GM12878 (cell line): ENCODE measurements around the gene NFATC3. TPM values are rescaled to one million over a fixed set of nuclear protein-coding genes. Genes with fewer than 3 reads are reported as not detected.
A peak's percentile ranks its signal among the peaks of the same experiment; 100 is the strongest.

ENCODE experiments used
- ATAC-seq: fragments of 200-7000 bp; cut with Tn5 transposase; 3 replicates; pipeline ENCODE4 v1.9.1; 2020; ENCODE audit warnings: mild to moderate bottlenecking, moderate library complexity
- BruUV-seq: library from RNA; stranded (reverse); fragments of 400-500 nt; replicated peaks from 2 replicates; lab custom pipeline; 2021; lab: Mats Ljungman, UMichigan
- CTCF ChIA-PET: fragments of 300-600 bp; sonication (Branson Sonifier 250); formaldehyde crosslinking; extraction: SDS; loops from one replicate; lab custom pipeline; 2021; ENCODE audit warnings: inconsistent platforms; lab: Yijun Ruan, JAX
- POLR2A ChIA-PET: fragments of 350-600 bp; formaldehyde crosslinking; extraction: SDS; loops from one replicate; lab custom pipeline; 2021; ENCODE audit warnings: inconsistent platforms; lab: Charles Lee
- RAD21 ChIA-PET: fragments of 300-600 bp; sonication (Branson Sonifier 250); formaldehyde crosslinking; loops from one replicate; lab custom pipeline; 2023; ENCODE audit warnings: antibody characterized with exemption; ENCODE audit not compliant: unreplicated experiment; lab: Charles Lee
- SMC1A ChIA-PET: fragments of 300-600 bp; sonication (Branson Sonifier 250); formaldehyde crosslinking; loops from one replicate; lab custom pipeline; 2023; ENCODE audit not compliant: unreplicated experiment, uncharacterized antibody; lab: Charles Lee
- DNase-seq: peaks from one replicate; pipeline ENCODE4 v3.0.0-alpha.2; 2011; ENCODE audit warnings: low read depth, low spot score
- FAIRE-seq: peaks from 3 replicates; lab custom pipeline; 2011; peaks lifted over from hg19 to GRCh38; lab: Jason Lieb, UNC
- H2AFZ ChIP-seq: 2 replicates; pipeline ENCODE4 v1.6.0; 2011; ENCODE audit warnings: low read depth, low read length, control low read depth; ENCODE audit not compliant: control insufficient read depth
- H3K27ac ChIP-seq: 2 replicates; pipeline ENCODE4 v1.5.1; 2011; ENCODE audit warnings: control low read depth; ENCODE audit not compliant: control insufficient read depth, insufficient read depth
- H3K27me3 ChIP-seq, 2 experiments: replicated peaks in 1 of 2; 2 replicates each; pipeline versions ENCODE4 v1.6.0 to v1.6.1; 2011; ENCODE audit warnings: low read length in 1 of 2; ENCODE audit not compliant: control insufficient read depth in 2 of 2, insufficient read depth in 2 of 2
- H3K36me3 ChIP-seq, 2 experiments: 2 replicates each; pipeline ENCODE4 v1.5.1; 2011; ENCODE audit warnings: low read length in 1 of 2; ENCODE audit not compliant: control insufficient read depth in 2 of 2, insufficient read depth in 2 of 2
- H3K4me1 ChIP-seq: 2 replicates; pipeline ENCODE4 v1.6.1; 2011; ENCODE audit warnings: mild to moderate bottlenecking, low read length, moderate library complexity, mixed read lengths; ENCODE audit not compliant: control insufficient read depth, insufficient read depth
- H3K4me2 ChIP-seq: 2 replicates; pipeline ENCODE4 v1.6.0; 2011; ENCODE audit warnings: control low read depth; ENCODE audit not compliant: control insufficient read depth, insufficient read depth
- H3K4me3 ChIP-seq: fragments of 200-600 bp; sonication (generic); 2 replicates; pipeline ENCODE4 v1.5.1; 2016
- H3K79me2 ChIP-seq: 2 replicates; pipeline ENCODE4 v1.6.0; 2011; ENCODE audit warnings: low read length; ENCODE audit not compliant: control insufficient read depth, insufficient read depth
- H3K9ac ChIP-seq: 2 replicates; pipeline ENCODE4 v1.8.0; 2011; ENCODE audit warnings: low read length, control low read depth, mixed read lengths; ENCODE audit not compliant: control insufficient read depth, insufficient read depth
- H3K9me3 ChIP-seq: replicated peaks from 3 replicates; pipeline ENCODE4 v1.5.1; 2011; ENCODE audit warnings: mild to moderate bottlenecking, low read length; ENCODE audit not compliant: control insufficient read depth, insufficient read depth
- H4K20me1 ChIP-seq: 2 replicates; pipeline ENCODE4 v1.6.0; 2011; ENCODE audit not compliant: control insufficient read depth, insufficient read depth
- ASH2L ChIP-seq: fragments of 300-600, 200-600 bp; sonication (generic); IDR thresholded peaks from 2 replicates; pipeline ENCODE4 v1.6.1; 2017; ENCODE audit warnings: low read depth, mild to moderate bottlenecking, borderline replicate concordance
- CBFB ChIP-seq: IDR thresholded peaks from 2 replicates; pipeline ENCODE4 v1.6.1; 2016; ENCODE audit warnings: antibody characterized with exemption, low read depth
- CHD1 ChIP-seq: IDR thresholded peaks from 2 replicates; pipeline ENCODE4 v1.6.1; 2012; ENCODE audit warnings: low read depth, low read length, improper control_type of control experiment
- CREM ChIP-seq: IDR thresholded peaks from 2 replicates; pipeline ENCODE4 v1.6.1; 2014; ENCODE audit warnings: antibody characterized with exemption, low read depth
- CTCF ChIP-seq, 3 experiments: IDR thresholded peaks in 2 of 3; conservative IDR thresholded peaks in 1 of 3; 2 replicates each; pipeline ENCODE4 v1.5.1; 2011; ENCODE audit warnings: low read depth in 3 of 3, low read length in 3 of 3, mild to moderate bottlenecking in 3 of 3, control low read depth in 2 of 3, moderate library complexity in 2 of 3, inconsistent platforms in 1 of 3, mixed read lengths in 1 of 3; ENCODE audit not compliant: control insufficient read depth in 2 of 3, insufficient read depth in 1 of 3; ENCODE audit errors: extremely low read depth in 1 of 3
- ESRRA ChIP-seq: IDR thresholded peaks from 2 replicates; pipeline ENCODE4 v1.6.1; 2012; ENCODE audit warnings: mild to moderate bottlenecking, low read length, improper control_type of control experiment
- HDAC2 ChIP-seq: fragments of 200-600 bp; sonication (generic); IDR thresholded peaks from 2 replicates; pipeline ENCODE4 v1.6.1; 2017
- NR2C1 ChIP-seq: fragments of 450-650 bp; IDR thresholded peaks from 2 replicates; pipeline ENCODE4 v1.6.1; 2017; ENCODE audit warnings: antibody characterized with exemption, mild to moderate bottlenecking, moderate library complexity
- POLR2AphosphoS2 ChIP-seq: IDR thresholded peaks from 2 replicates; pipeline ENCODE4 v1.6.1; 2011; ENCODE audit warnings: low read depth, mild to moderate bottlenecking, low read length, improper control_type of control experiment, moderate library complexity
- POU2F2 ChIP-seq: IDR thresholded peaks from 3 replicates; pipeline ENCODE4 v1.6.1; 2011; ENCODE audit warnings: low read depth, mild to moderate bottlenecking, low read length, borderline replicate concordance
- RAD21 ChIP-seq: IDR thresholded peaks from 2 replicates; pipeline ENCODE4 v1.6.1; 2011; ENCODE audit warnings: mild to moderate bottlenecking, low read depth, low read length, moderate library complexity; ENCODE audit not compliant: insufficient read depth
- SKIL ChIP-seq: fragments of 450-650 bp; IDR thresholded peaks from 2 replicates; pipeline ENCODE4 v1.6.1; 2017; ENCODE audit warnings: mild to moderate bottlenecking, low read depth, inconsistent platforms; ENCODE audit not compliant: poor library complexity, severe bottlenecking
- WGBS: methylation state at CpG from one replicate; pipeline ENCODE4 v1.1.6; 2016; ENCODE audit warnings: low lambda C conversion rate; ENCODE audit not compliant: insufficient replicate concordance, insufficient coverage; ENCODE audit errors: missing lambda C conversion rate; 5-methylcytosine and 5-hydroxymethylcytosine counted together
- in situ Hi-C: fragments of 300-500 bp; cut with MboI; formaldehyde crosslinking; loops from 9 replicates; pipeline ENCODE4 v1.14.3; 2018; ENCODE audit warnings: mixed read lengths
- intact Hi-C: fragments of 100-400 bp; cut with micrococcal nuclease; formaldehyde crosslinking; loops from one replicate; pipeline ENCODE4 v1.14.2; 2022; ENCODE audit not compliant: unreplicated experiment
- polyA plus RNA-seq, 11 experiments: library from polyadenylated mRNA; depleted of rRNA in 4 of 11; unstranded in 6 of 11; stranded (reverse) in 5 of 11; fragments of >200 nt; fragmentation: Nextera tagmentation in 4 of 11; fragmentation: Illumina TruSeq in 1 of 11; extraction: Ambion mirVana in 4 of 11; extraction: Trizol in 1 of 11; gene quantifications; 1 replicate in 1 of 11; 2 replicates in 10 of 11; pipeline versions ENCODE4 v1.2.1 to v1.2.3, GENCODE V29; 2011 to 2016; ENCODE audit warnings: inconsistent platforms in 2 of 11, missing spikeins in 2 of 11, low read depth in 1 of 11
- total RNA-seq, 4 experiments: library from RNA; depleted of rRNA in 3 of 4; stranded (reverse); fragments of >200 nt in 3 of 4; fragmentation: Illumina TruSeq in 1 of 4; extraction: Trizol in 1 of 4; gene quantifications; 2 replicates each; pipeline versions ENCODE4 v1.2.1 to v1.2.3, GENCODE V29; 2013 to 2021

NFATC3 gene
- total and polyA plus RNA-seq, 10 of the 15 experiments (the other 5 are each of a cell fraction or from before 2014, with no cell fraction given), result 4.2 to 37.6 (median 24.9) TPM

- no TSS peak for BruUV-seq
- no peaks in the 10 kb centered on the region for H3K9me3 ChIP-seq
- intact Hi-C loops (no loop called here), in situ Hi-C loops (no loop called here)
- H3K36me3 ChIP-seq, result peaks cover 0 to 3% of the 10 kb centered on the region in 2 experiments; a peak in 2 of 4 replicates
- no peak overlapping the region for H3K9ac ChIP-seq
- H3K27ac ChIP-seq, result no peak overlapping the region
- H3K79me2 ChIP-seq, result no peaks in the 10 kb centered on the region
- 0 out of 2 replicates have a peak, but pooled peaks cover 3% of the 10 kb centered on the region for H3K4me1 ChIP-seq
- H2AFZ ChIP-seq, result no peak overlapping the region
- no peaks in the 10 kb centered on the region for H3K27me3 ChIP-seq
- ATAC-seq (no peak), DNase-seq (no peak), FAIRE-seq (no peak)
- no peak overlapping the region for H3K4me2 ChIP-seq
- CTCF ChIA-PET, result interaction anchor here (1.7 to 1.8 kb wide), 2 partner anchors 10 to 15 kb away, joined by 3 to 4 read pairs; no protein-coding TSS in a partner anchor
- no peaks in the 10 kb centered on the region for H4K20me1 ChIP-seq
- SMC1A ChIA-PET, result no interaction called here
- TF ChIP-seq CTCF (IDR thresholded peaks at IDR 0.05 in 2 of 3, conservative IDR thresholded peaks at IDR 0.05 in 1 of 3; ENCODE audit: control insufficient read depth in 2 of 3, extremely low read depth in 1 of 3, insufficient read depth in 1 of 3, low read depth in 3 of 3, low read length in 3 of 3), result peak in 1 of 3 experiments; percentile 22; a peak in 2 of 6 replicates
- no peak for TF ChIP-seq CREM
- TF ChIP-seq RAD21, result peak; percentile 18; the same call in 1 of the 2 replicates
- POLR2A ChIA-PET, result no interaction called here
- no peak overlapping the region for H3K4me3 ChIP-seq
- RAD21 ChIA-PET, result interaction anchor here (1.2 kb wide), 1 partner anchor 108 kb away, joined by 3 read pairs; no protein-coding TSS in a partner anchor
These were observed 116.9 kb downstream of the NFATC3 start for GRCh38 chr16:68202091-68202519.

GRCh38 chr16:68206245-68206644 is 121.1 kb downstream of the NFATC3 start:
- H3K36me3 ChIP-seq, result peaks cover 0 to 5% of the 10 kb centered on the region in 2 experiments; a peak in 3 of 4 replicates
- no peak overlapping the region for H3K4me3 ChIP-seq
- DNase-seq (no peak), FAIRE-seq (no peak), ATAC-seq (no peak)
- no peak overlapping the region for H3K9ac ChIP-seq
- intact Hi-C loops, result no loop called here
- no peaks in the 10 kb centered on the region for H4K20me1 ChIP-seq
- no peak overlapping the region for H3K27ac ChIP-seq
- BruUV-seq, result no TSS peak
- 98% methylated on average over 2 of the region's 2 CpGs for WGBS
- SMC1A ChIA-PET, result interaction anchor here (0.8 to 1.4 kb wide), 2 partner anchors 13 to 87 kb away, joined by 4 read pairs; no protein-coding TSS in a partner anchor
- RAD21 ChIA-PET, result no interaction called here
- in situ Hi-C loops, result no loop called here
- POLR2A ChIA-PET, result interaction anchor here (0.9 kb wide), 1 partner anchor 20 kb away, joined by 6 read pairs; no protein-coding TSS in a partner anchor
- H3K9me3 ChIP-seq, result no peaks in the 10 kb centered on the region
- peaks cover 3% of the 10 kb centered on the region for H3K4me1 ChIP-seq
- H3K79me2 ChIP-seq, result no peaks in the 10 kb centered on the region
- no peak overlapping the region for H2AFZ ChIP-seq
- H3K27me3 ChIP-seq, result no peaks in the 10 kb centered on the region
- no peak overlapping the region for H3K4me2 ChIP-seq
- CTCF ChIA-PET, result interaction anchor here (0.7 to 1.3 kb wide), 4 partner anchors 11 to 113 kb away, joined by 4 to 6 read pairs (median 4); no protein-coding TSS in a partner anchor
- no peak for TF ChIP-seq POU2F2
- TF ChIP-seq POLR2AphosphoS2, result no peak
- no peak for TF ChIP-seq ESRRA
- TF ChIP-seq ASH2L, result no peak
- no peak for TF ChIP-seq NR2C1
- no peak for TF ChIP-seq CHD1
- no peak for TF ChIP-seq CBFB
- TF ChIP-seq SKIL, result no peak
- no peak for TF ChIP-seq HDAC2
